Chondrocyte (in vitro differentiated cells): ENCODE results near the gene CD36. TPM values are rescaled to one million over a fixed set of nuclear protein-coding genes. Genes with fewer than 3 reads are reported as not detected.

ENCODE experiments used
- DNase-seq: peaks from one replicate; pipeline ENCODE4 v3.0.0; 2021; ENCODE audit warnings: mixed read lengths, low spot score
- H3K27ac Mint-ChIP-seq: one replicate; pipeline ENCODE4 v1.8.0; 2021; ENCODE audit warnings: mild to moderate bottlenecking, moderate library complexity, mixed read lengths; ENCODE audit not compliant: unreplicated experiment
- H3K27me3 Mint-ChIP-seq: 2 replicates; pipeline ENCODE4 v1.8.0; 2021; ENCODE audit warnings: low read depth, mixed read lengths
- H3K36me3 Mint-ChIP-seq: 2 replicates; pipeline ENCODE4 v1.8.0; 2021; ENCODE audit warnings: low read depth, mixed read lengths
- H3K4me1 Mint-ChIP-seq: 2 replicates; pipeline ENCODE4 v1.8.0; 2021; ENCODE audit warnings: low read depth, mild to moderate bottlenecking, mixed read lengths
- H3K4me3 Mint-ChIP-seq: one replicate; pipeline ENCODE4 v1.8.0; 2021; ENCODE audit warnings: mild to moderate bottlenecking, moderate library complexity, mixed read lengths; ENCODE audit not compliant: unreplicated experiment
- H3K9me3 Mint-ChIP-seq: 2 replicates; pipeline ENCODE4 v1.8.0; 2021; ENCODE audit warnings: low read depth, mixed read lengths
- CTCF ChIP-seq: fragments of 200-600 bp; sonication (generic); IDR thresholded peaks from 2 replicates; pipeline ENCODE4 v1.5.0; 2021; ENCODE audit warnings: antibody characterized with exemption, mild to moderate bottlenecking, moderate library complexity
- total RNA-seq: library from RNA; stranded (reverse); gene quantifications from 3 replicates; pipeline ENCODE4 v1.2.1, GENCODE V29; 2021

The CD36 gene
- total RNA-seq, 1 donor from 2014 or later: 0.72 TPM

GRCh38 chr7:80635998-80636397 lies 2.4 kb upstream of the CD36 start:
- TF ChIP-seq CTCF: no peak
- no peak overlapping the region for H3K4me3 Mint-ChIP-seq
- H3K36me3 Mint-ChIP-seq: no peaks in the 10 kb centered on the region
- peaks cover 2% of the 10 kb centered on the region for H3K9me3 Mint-ChIP-seq
- peaks cover 29% of the 10 kb centered on the region for H3K4me1 Mint-ChIP-seq
- H3K27me3 Mint-ChIP-seq: no peaks in the 10 kb centered on the region
- no peak overlapping the region for H3K27ac Mint-ChIP-seq
- no peak for DNase-seq

GRCh38 chr7:80636709-80637108 lies 1.7 kb upstream of the CD36 start:
- no peak overlapping the region for H3K4me3 Mint-ChIP-seq
- peaks cover 2% of the 10 kb centered on the region for H3K9me3 Mint-ChIP-seq
- H3K27ac Mint-ChIP-seq: no peak overlapping the region
- no peaks in the 10 kb centered on the region for H3K27me3 Mint-ChIP-seq
- no peak for TF ChIP-seq CTCF
- DNase-seq: no peak
- peaks cover 33% of the 10 kb centered on the region for H3K4me1 Mint-ChIP-seq
- no peaks in the 10 kb centered on the region for H3K36me3 Mint-ChIP-seq

GRCh38 chr7:80637454-80637853 lies 988 bp upstream of the CD36 start:
- DNase-seq: no peak
- Mint-ChIP-seq H3K36me3 (no peaks in the 10 kb centered on the region), H3K27me3 (no peaks in the 10 kb centered on the region), H3K4me1 (peaks cover 34% of the 10 kb centered on the region), H3K9me3 (peaks cover 2% of the 10 kb centered on the region), H3K4me3 (no peak overlapping the region), H3K27ac (peak overlapping the region; percentile 15)
- TF ChIP-seq CTCF: no peak

- no peaks in the 10 kb centered on the region for H3K36me3 Mint-ChIP-seq
- DNase-seq: no peak
- peaks cover 39% of the 10 kb centered on the region for H3K4me1 Mint-ChIP-seq
- TF ChIP-seq CTCF: no peak
- no peak overlapping the region for H3K27ac Mint-ChIP-seq
- no peaks in the 10 kb centered on the region for H3K27me3 Mint-ChIP-seq
- peaks cover 2% of the 10 kb centered on the region for H3K9me3 Mint-ChIP-seq
- H3K4me3 Mint-ChIP-seq: no peak overlapping the region
Observed at GRCh38 chr7:80639011-80639410, 569 bp downstream of the CD36 start.

GRCh38 chr7:80640846-80641245 lies 2.4 kb downstream of the CD36 start:
- peaks cover 26% of the 10 kb centered on the region for H3K4me1 Mint-ChIP-seq
- peaks cover 2% of the 10 kb centered on the region for H3K9me3 Mint-ChIP-seq
- no peak for TF ChIP-seq CTCF
- no peak overlapping the region for H3K27ac Mint-ChIP-seq
- no peaks in the 10 kb centered on the region for H3K36me3 Mint-ChIP-seq
- no peak overlapping the region for H3K4me3 Mint-ChIP-seq
- DNase-seq: no peak
- H3K27me3 Mint-ChIP-seq: no peaks in the 10 kb centered on the region
